ENCODE measurements around the gene SAMD11.

SAMD11 gene

DNA sequence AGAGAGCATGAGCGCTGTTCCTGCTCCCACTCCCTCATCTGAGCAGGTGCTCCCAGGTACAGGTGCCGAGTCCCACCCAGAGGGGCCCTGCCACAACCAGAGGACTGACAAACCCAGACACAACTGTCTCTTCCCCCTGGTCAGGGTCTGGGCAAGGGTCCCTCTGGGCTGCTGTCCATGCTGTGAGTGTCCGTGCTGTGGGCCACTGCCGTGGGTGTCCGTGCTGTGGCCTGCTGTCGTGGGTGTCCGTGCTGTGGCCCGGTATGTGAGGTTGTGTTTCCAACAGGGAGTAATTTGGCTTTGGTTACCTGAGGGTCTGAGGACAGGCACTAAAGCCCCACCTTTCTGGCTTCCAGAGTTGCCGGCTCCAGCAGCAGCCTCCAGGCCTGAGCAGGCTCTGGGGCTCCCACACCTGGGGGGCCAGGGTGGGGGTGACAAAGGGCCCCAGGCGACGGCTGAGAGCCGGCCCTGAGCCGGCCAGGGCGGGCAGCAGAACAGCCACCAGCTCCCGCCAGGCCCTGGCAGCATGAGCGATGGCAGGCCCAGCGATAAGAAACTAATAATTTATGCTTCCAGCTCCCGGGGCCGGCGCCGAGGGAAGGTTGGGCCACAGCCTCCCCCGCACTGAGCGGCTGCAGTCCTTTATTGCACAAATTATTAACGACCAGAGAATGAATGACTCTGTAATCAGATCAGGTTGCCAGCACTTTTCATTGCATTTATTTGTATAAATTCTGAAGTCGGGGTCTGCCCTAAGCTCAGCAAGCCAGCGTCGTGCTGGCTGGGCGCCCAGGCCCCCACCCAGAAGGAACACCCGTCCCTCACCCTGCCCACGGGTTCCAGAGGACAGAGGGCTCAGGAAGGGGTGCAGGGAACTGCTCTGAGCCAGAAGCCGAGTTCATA lies 7.3 kb upstream of the SAMD11 start:
- no peak for DNase-seq

DNA sequence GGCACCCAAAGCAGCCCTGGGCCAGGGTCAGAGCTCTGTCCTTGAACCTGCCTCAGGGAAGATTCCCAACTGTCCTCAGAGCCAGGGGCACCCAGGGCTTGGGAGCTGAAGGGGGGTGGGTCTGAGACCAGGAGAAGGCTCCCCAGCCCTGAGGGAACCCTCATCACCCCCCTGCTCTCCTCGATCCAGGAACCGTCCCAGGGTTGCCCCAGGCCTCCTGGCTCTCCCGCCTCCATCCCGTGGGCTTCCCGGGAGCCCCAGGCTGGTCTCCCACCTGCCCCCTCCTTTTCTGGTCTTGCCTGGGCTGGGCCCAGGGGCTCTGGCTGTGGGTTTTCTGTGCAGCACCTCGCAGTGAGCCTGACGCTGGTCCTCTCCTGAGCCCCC lies 6.7 kb upstream of the SAMD11 start:
- DNase-seq = no peak

GRCh38 chr1:917466-918091 lies 6.1 kb upstream of the SAMD11 start:
- no peak for DNase-seq

GRCh38 chr1:918353-918752 lies 5.4 kb upstream of the SAMD11 start:
- no peak for DNase-seq

GRCh38 chr1:918843-919242 lies 4.9 kb upstream of the SAMD11 start:
- DNase-seq = no peak

DNA sequence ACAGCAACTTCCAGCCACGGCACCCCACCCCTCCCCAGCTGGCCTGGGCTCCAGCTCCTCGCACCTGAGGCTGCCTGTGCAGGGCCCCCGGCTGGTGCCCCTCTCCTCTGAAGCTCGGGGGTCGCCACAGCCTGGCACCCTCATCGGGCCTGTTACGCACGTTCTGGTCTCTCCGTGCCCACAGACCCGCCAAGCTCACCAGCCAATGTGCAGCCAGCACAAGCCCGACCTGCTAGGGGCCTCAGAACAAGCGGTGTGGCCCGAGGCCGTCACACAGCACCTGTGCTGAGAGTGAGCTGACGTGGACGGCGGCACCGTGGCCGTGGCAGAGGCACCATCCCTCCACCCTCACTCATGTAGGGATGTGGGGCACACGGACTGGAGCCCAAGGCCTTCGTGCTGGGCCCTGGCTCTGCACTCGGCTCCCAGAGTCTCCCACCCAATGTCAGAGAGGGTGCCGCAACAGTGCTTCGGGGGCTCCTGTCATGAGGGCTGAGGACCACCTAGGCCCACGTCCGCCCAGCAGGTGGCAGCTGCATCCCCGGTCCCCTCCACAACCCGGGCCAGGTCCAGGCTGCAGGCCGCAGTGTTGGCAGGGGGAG lies 4.4 kb upstream of the SAMD11 start:
- DNase-seq = no peak

DNA sequence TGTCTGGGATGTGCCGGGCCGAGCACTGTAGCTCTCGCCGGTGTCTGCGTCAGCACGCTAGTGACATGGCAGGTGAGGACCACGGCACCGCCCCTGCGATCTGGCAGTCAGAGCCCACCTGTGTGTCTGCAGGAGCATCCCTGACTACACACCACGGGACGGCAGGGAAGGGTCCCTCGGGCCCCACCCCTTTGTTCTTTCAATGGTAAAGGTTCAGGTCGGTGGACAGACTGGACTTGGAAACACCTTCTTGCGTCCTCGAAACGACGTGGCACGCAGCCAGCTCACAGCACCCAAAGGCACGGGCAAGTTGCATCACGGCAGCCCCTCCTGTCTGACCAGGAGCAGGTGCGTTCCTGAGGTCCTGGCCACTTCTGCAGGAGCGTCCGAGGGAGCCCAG lies 3.7 kb upstream of the SAMD11 start:
- DNase-seq = no peak

DNA sequence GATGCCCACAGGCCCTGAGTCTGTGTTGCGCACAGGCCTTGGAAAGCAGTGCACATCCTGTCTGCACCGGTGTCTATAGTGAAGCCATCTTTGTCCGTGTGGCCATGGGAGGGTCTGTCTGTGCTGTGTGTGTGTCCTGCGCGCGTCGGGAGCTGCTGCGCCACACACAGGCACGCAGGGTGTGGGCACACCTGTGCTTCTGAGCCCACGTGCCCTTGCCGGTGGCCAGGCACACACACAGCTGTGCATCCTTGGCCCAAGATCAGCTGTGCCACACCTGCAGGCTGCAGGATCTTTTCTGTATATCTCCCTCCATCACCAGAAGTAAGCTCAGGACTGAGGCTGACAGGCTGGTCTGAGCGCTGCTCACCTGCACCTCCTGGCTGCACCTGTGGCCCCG lies 3.2 kb upstream of the SAMD11 start:
- no peak for DNase-seq

DNA sequence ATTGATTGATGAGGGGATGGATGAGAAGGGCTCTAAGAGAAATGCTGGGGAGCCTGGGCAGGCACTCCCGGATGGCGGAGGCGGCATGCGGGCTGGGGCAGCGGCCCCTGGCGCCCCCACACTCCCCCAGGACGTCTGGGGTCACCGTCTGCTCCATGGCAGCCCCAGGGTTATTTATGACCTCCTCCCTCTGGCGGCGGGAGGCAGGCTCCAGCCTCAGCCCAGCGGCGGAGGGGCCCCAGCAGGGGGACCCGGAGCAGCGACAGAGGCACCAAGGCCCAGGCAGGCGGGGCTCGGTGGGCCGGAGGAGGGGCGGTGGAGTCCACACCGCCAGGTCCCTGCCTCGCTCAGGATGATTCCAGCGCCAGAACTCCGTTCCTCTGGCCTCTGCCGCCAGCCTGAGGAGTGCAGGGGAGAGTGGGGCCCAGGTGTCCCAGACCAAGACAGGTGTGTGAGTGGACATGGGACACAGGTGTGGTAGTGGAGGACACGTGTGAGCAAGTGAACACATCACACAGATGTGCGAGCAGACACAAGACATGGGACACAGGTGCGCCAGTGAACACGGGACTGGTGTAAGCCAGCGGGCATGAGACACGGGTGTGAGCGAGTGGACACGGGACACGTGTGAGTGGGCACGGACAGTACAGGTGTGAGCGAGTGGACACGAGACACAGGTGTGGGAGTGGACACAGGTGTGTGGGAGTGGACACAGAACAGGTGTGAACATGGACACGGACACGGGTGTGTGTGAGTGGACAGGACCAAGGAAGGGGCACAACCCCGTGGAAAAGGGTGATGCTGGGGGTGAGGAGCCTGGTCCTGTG lies 2.5 kb upstream of the SAMD11 start:
- peak in 33 of 56 donors; percentile 6 to 71 (median 29) for DNase-seq

DNA sequence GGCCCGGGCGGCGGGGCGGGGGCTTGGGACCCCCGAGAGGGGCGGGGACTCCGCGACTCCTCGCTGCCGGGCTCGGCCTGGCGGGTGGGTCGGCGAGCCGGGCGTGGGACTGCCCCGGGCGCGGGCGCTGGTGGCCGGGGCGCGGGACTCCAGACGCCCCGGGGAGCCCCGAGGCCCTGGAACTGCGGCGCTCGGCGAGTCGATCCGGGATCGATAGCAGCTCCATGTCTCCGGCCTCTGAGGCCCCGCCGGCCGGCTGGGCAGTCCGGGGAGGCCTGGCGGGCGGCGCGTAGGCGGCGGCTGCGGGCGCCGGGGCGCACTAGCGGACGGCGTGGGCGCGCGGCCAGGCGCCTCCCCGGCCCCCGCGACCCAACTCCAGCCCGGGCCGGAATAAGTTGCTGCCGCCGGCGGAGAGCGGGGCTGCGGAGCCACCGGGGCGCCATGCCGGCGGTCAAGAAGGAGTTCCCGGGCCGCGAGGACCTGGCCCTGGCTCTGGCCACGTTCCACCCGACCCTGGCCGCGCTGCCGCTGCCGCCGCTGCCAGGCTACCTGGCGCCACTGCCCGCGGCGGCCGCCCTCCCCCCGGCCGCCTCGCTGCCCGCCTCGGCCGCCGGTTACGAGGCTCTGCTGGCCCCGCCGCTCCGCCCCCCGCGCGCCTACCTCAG lies 400 bp downstream of the SAMD11 start:
- no peak for DNase-seq

DNA sequence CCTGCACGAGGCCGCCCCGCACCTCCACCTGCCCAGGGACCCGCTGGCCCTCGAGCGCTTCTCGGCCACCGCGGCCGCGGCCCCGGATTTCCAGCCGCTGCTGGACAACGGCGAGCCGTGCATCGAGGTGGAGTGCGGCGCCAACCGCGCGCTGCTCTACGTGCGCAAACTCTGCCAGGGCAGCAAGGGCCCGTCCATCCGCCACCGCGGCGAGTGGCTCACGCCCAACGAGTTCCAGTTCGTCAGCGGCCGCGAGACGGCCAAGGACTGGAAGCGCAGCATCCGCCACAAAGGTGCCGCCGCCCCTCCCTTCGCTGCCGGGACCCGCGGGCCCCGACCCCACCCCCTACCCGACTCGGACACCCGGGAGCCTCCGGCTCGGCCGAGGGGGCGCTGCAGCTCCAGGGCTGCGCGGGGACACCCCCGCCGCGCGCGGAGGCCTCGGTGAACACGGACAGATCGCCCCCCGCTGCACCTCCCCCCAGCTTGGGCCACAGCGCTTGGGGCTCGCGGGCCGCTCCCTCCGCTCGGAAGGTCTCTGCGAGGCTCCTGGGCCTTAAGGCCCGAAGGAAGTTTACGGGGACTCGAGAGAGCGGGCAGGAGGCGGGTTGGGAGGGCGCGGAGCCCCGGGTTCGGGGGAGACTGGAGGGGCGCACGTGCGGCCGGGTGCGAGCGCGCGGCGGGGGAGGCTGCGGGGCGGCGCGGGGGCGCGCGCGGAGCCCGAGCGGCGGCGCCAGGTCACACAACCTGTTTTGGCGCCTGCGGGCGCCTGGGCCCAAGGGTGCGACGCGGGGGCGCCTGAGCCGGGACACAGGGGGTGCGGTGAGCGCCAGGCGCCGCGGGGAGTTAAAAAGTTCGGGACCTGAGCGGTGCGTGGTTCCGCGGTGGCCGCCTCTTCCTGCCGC lies 1.2 kb downstream of the SAMD11 start:
- no peak for DNase-seq

- DNase-seq = no peak
Measured at GRCh38 chr1:925561-926421, 2.1 kb downstream of the SAMD11 start.

DNA sequence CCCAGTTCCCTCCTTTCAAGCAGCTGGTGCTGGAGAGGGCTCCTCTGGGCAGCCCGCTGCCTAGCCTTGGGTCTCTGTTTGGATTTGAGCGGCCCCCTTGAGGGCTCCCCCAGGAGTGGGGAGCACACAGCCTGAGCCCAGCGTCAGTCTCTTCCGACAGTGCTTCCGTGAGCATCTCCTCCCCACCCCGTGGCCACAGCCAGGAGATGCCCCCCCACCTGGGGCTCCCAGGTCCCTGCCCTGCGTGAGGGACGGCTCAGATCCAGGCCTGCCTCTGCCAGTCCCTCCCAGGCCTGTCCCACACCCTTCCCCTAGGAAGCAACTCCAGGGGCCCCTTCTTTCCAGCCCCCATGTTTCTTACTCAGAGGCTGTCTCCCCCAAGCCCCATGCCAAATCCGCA lies 3.5 kb downstream of the SAMD11 start:
- no peak for DNase-seq

DNA sequence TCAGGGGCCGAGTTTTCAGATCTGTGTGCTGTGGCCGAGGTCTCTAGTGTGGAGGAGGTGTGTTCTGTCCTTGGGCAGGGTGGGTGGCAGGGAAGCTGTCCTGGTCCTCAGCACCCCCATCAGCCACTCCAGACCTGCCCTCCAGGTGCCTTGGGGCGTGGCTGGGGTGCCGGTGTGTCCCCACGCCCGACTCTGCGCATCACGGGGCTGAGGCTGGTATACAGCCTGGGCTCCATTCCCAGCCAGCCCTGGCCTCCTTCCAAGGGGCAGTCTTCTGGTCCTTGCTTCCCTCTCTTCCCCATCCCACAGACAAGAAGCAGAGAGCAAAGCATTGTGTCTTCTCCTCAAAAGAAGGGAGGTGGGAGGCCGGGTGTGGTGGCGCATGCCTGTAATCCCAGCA lies 4.0 kb downstream of the SAMD11 start:
- no peak for DNase-seq

- DNase-seq = no peak
Measured at GRCh38 chr1:928825-929661, 5.3 kb downstream of the SAMD11 start.

- no peak for DNase-seq
Measured at GRCh38 chr1:929712-930632, 6.2 kb downstream of the SAMD11 start.

DNA sequence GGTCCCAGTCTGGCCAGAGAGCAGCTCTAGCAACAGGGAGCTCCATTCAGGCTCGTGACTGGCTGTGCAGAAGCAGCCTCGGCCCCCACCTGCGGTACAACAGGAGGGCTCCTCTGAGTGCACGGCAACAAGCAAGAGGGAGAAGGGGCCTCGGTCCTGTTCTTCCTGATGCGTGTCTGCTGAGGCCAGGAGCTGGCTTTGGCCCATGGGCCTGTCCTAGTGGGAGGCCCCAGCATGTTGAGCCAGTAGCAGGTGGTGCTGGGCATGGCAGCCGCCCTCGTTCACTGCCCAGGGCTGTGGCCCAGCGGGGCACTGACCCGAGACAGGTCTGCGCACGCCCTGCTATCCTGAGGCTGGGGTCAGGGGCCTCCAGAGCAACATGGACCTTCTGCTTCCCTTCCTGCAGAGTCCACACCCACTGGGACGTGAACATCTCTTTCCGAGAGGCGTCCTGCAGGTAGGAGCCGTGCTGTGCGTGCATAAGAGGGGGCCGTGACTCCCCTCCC lies 7.0 kb downstream of the SAMD11 start:
- no peak for DNase-seq
